Thoracic aorta (tissue), 2 donors: Measurements from ENCODE around the gene RYR1. TPM values are rescaled to one million over a fixed set of nuclear protein-coding genes. Genes with fewer than 3 reads are reported as not detected.

Experiments
- ATAC-seq: fragments of 150-250 bp; one replicate; pipeline ENCODE4 v1.8.0; 2017; ENCODE audit warnings: low read depth; ENCODE audit not compliant: insufficient number of reproducible peaks, low FRiP score
- DNase-seq: peaks from one replicate; pipeline ENCODE4 v3.0.0-alpha.2; 2020; ENCODE audit warnings: low spot score
- H3K27ac ChIP-seq, 2 donors: fragments of 200-600 bp; sonication (generic); 1 replicate in 1 of 2; 2 replicates in 1 of 2; pipeline ENCODE4 v1.5.1; 2016; ENCODE audit warnings: mild to moderate bottlenecking in 2 of 2, moderate library complexity in 2 of 2
- H3K27me3 ChIP-seq: fragments of 200-600 bp; sonication (generic); replicated peaks from 2 replicates; pipeline ENCODE4 v1.6.0; 2016; ENCODE audit warnings: mild to moderate bottlenecking; ENCODE audit not compliant: insufficient read depth
- H3K36me3 ChIP-seq: fragments of 200-600 bp; sonication (generic); one replicate; pipeline ENCODE4 v1.5.1; 2016
- H3K4me1 ChIP-seq, 2 donors: fragments of 200-600 bp; sonication (generic); 1 replicate in 1 of 2; 2 replicates in 1 of 2; pipeline versions ENCODE4 v1.5.1 to v1.6.0; 2016; ENCODE audit warnings: low read depth in 2 of 2, mild to moderate bottlenecking in 1 of 2; ENCODE audit not compliant: control insufficient read depth in 1 of 2
- H3K4me3 ChIP-seq: fragments of 200-600 bp; sonication (generic); 2 replicates; pipeline ENCODE4 v1.5.1; 2016; ENCODE audit warnings: mild to moderate bottlenecking
- H3K9me3 ChIP-seq: fragments of 200-600 bp; sonication (generic); 2 replicates; pipeline ENCODE4 v1.5.1; 2016
- total RNA-seq, 2 donors: library from RNA; depleted of rRNA; stranded (reverse); fragments of >200 nt; gene quantifications; one replicate each; pipeline versions ENCODE4 v1.1.0 to v1.2.3, GENCODE V29; 2016
- TF ChIP-seq, protein P1 (sequence below): fragments of 200-600 bp; sonication (generic); IDR thresholded peaks from one replicate; pipeline ENCODE4 v1.5.1; 2019; ENCODE audit warnings: antibody characterized with exemption

Gene RYR1
- total RNA-seq, 2 donors from 2014 or later, result 3.8 to 4.3 TPM

- TF ChIP-seq, protein P1, sequence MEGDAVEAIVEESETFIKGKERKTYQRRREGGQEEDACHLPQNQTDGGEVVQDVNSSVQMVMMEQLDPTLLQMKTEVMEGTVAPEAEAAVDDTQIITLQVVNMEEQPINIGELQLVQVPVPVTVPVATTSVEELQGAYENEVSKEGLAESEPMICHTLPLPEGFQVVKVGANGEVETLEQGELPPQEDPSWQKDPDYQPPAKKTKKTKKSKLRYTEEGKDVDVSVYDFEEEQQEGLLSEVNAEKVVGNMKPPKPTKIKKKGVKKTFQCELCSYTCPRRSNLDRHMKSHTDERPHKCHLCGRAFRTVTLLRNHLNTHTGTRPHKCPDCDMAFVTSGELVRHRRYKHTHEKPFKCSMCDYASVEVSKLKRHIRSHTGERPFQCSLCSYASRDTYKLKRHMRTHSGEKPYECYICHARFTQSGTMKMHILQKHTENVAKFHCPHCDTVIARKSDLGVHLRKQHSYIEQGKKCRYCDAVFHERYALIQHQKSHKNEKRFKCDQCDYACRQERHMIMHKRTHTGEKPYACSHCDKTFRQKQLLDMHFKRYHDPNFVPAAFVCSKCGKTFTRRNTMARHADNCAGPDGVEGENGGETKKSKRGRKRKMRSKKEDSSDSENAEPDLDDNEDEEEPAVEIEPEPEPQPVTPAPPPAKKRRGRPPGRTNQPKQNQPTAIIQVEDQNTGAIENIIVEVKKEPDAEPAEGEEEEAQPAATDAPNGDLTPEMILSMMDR, result no peak
- H3K27me3 ChIP-seq, result no peaks in the 10 kb centered on the region
- no peaks in the 10 kb centered on the region for H3K4me1 ChIP-seq
- no peak overlapping the region for H3K4me3 ChIP-seq
- H3K36me3 ChIP-seq, result no peaks in the 10 kb centered on the region
- H3K9me3 ChIP-seq, result no peaks in the 10 kb centered on the region
- no peak overlapping the region for H3K27ac ChIP-seq
- no peak for DNase-seq
- no peak for ATAC-seq
Measured at GRCh38 chr19:38457690-38458405, 24.4 kb downstream of the RYR1 start.

DNA sequence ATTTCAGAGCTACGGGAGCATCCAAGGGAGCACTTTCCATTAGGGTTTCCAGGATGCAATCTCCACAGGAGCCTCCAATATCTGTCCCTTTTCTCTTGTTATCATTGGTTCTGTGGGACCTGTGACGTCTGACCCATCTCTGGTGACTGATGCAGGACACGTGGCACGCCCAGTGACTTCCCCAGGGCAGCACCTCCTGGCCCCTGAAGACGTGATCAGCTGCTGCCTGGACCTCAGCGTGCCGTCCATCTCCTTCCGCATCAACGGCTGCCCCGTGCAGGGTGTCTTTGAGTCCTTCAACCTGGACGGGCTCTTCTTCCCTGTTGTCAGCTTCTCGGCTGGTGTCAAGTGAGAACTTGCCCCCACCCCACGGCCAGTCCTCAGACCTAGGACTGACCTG is 25.5 kb downstream of the RYR1 start:
- Histone ChIP-seq H3K9me3 (no peaks in the 10 kb centered on the region), H3K4me3 (no peak overlapping the region)
- ATAC-seq, result no peak

DNA sequence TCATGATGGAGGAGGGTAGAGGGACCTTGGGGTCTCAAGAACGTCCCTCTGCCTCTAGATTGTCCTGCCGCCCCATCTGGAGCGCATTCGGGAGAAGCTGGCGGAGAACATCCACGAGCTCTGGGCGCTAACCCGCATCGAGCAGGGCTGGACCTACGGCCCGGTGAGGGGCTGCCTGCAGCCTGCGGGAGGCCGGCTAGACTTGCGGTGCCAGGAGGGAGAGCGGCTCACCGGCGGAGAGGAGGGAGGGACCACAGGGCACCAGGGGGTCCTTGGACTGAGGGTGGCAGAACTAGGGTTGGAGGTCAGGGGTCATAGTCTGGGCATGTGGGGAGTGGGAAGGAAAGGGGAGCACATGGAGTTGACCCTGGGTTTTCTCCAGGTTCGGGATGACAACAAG is 29.9 kb downstream of the RYR1 start:
- no peak for ATAC-seq
- H3K9me3 ChIP-seq, result no peaks in the 10 kb centered on the region
- TF ChIP-seq, protein P1, result no peak
- H3K4me1 ChIP-seq, result no peaks in the 10 kb centered on the region
- H3K36me3 ChIP-seq, result no peaks in the 10 kb centered on the region
- no peak overlapping the region for H3K4me3 ChIP-seq
- no peak overlapping the region for H3K27ac ChIP-seq
- no peaks in the 10 kb centered on the region for H3K27me3 ChIP-seq
- no peak for DNase-seq

More for the DNA sequence above, 25.5 kb downstream of the RYR1 start:
- H3K4me1 ChIP-seq, result no peaks in the 10 kb centered on the region
- TF ChIP-seq, protein P1, result no peak
- DNase-seq, result no peak
- no peak overlapping the region for H3K27ac ChIP-seq
- H3K36me3 ChIP-seq, result no peaks in the 10 kb centered on the region
- H3K27me3 ChIP-seq, result no peaks in the 10 kb centered on the region

GRCh38 chr19:38464421-38465082 is 31.1 kb downstream of the RYR1 start:
- Histone ChIP-seq H3K27ac (no peak overlapping the region), H3K36me3 (no peaks in the 10 kb centered on the region), H3K9me3 (no peaks in the 10 kb centered on the region), H3K4me1 (no peaks in the 10 kb centered on the region), H3K4me3 (no peak overlapping the region), H3K27me3 (no peaks in the 10 kb centered on the region)
- ATAC-seq (no peak), DNase-seq (no peak)
- TF ChIP-seq, protein P1, result no peak

DNA sequence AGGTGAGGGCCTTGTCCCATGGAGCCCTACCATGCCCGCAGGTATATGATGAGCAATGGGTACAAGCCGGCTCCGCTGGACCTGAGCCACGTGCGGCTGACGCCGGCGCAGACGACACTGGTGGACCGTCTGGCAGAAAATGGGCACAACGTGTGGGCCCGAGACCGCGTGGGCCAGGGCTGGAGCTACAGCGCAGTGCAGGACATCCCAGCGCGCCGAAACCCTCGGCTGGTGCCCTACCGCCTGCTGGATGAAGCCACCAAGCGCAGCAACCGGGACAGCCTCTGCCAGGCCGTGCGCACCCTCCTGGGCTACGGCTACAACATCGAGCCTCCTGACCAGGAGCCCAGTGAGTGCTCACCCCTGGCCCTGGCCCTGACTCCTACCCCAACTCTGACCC is 32.6 kb downstream of the RYR1 start:
- Histone ChIP-seq H3K27me3 (no peaks in the 10 kb centered on the region), H3K36me3 (no peaks in the 10 kb centered on the region), H3K4me3 (no peak overlapping the region), H3K27ac (no peak overlapping the region), H3K9me3 (no peaks in the 10 kb centered on the region), H3K4me1 (no peaks in the 10 kb centered on the region)
- no peak for ATAC-seq
- DNase-seq, result no peak
- TF ChIP-seq, protein P1, result no peak
